NT2/D1 (cell line): ENCODE measurements around the gene UQCC2.

Experiments
- YY1 ChIP-seq: IDR thresholded peaks from 2 replicates; pipeline ENCODE4 v1.6.1; 2011; ENCODE audit not compliant: insufficient read length, insufficient read depth
- ZNF274 ChIP-seq: IDR thresholded peaks from 2 replicates; pipeline ENCODE4 v1.6.1; 2011; ENCODE audit warnings: mild to moderate bottlenecking, low read depth, low read length

DNA sequence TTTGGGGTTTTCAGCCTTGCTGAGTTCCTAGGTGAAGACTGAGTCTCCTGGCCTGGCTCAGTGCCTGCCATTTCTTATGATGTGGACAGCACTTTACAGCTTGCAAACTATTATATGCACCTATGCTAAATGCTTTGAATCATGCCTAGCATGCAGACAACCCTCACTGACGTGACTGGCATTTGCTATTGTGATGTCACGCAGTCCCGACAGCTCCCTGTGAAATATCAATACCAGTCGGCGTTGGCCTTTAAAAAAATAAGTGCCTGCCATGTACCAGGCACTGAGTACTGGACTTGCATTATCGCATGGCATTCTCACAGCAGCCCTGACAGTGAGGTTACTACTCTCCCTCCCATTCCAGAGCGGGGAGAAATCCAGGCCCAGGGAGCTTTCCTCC, 35.5 kb downstream of the UQCC2 start:
- TF ChIP-seq ZNF274 (no peak), YY1 (no peak)
